Activated effector memory CD4-positive, alpha-beta T cell treated with anti-CD3 and anti-CD28 coated beads, Interleukin-2, amount 50 U/mL, for 16 hours (primary cell): ENCODE data around the gene IGFBP5.

Experiments
- DNase-seq: peaks from one replicate; pipeline ENCODE4 v3.0.0-alpha.2; 2020

The IGFBP5 gene

GRCh38 chr2:216713691-216714336, 18.5 kb upstream of the IGFBP5 start:
- DNase-seq, result no peak

- no peak for DNase-seq
Measured at GRCh38 chr2:216711348-216711747, 16.0 kb upstream of the IGFBP5 start.

- no peak for DNase-seq
Measured at GRCh38 chr2:216710551-216711301, 15.4 kb upstream of the IGFBP5 start.

- DNase-seq, result no peak
Measured at GRCh38 chr2:216702756-216703155, 7.4 kb upstream of the IGFBP5 start.

DNA sequence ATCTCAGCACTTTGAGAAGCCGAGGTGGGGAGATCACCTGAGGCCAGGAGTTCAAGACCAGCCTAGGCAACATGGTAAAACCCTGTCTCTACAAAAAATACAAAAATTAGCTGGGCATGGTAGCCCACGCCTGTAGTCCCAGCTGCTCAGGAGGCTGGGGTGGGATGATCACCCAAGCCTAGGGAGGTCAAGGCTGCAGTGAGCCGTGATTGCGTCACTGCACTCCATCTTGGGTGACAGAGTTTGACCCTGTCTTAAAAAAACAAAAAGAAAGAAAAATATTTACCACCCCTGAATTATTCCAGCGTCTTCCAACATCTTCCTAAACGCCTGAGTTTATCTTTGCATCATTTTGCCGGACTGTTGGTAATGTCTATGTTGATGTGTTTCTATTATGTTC, 6.2 kb upstream of the IGFBP5 start:
- no peak for DNase-seq

- DNase-seq, result no peak
Measured at GRCh38 chr2:216700781-216701180, 5.4 kb upstream of the IGFBP5 start.

- no peak for DNase-seq
Measured at GRCh38 chr2:216700088-216700567, 4.8 kb upstream of the IGFBP5 start.

DNA sequence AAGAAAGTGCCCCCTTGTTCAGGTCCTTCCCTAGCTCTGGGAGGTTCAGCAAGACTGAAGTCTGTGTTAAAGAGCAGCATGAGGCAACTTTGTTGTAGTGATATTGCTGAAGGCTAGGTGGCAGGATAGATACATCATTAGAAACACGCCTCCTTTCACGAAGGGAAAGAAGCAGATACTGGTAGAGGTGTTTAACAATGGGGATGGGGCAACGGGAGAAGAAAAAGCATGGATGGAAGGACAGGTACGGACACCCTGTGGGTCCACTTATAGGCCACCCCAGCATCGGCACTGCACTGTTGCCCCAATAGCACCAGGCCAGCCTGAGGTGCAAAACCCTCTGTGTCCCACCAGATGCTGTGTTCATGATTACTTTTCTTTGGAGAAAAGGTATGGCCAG, 3.5 kb upstream of the IGFBP5 start:
- no peak for DNase-seq

DNA sequence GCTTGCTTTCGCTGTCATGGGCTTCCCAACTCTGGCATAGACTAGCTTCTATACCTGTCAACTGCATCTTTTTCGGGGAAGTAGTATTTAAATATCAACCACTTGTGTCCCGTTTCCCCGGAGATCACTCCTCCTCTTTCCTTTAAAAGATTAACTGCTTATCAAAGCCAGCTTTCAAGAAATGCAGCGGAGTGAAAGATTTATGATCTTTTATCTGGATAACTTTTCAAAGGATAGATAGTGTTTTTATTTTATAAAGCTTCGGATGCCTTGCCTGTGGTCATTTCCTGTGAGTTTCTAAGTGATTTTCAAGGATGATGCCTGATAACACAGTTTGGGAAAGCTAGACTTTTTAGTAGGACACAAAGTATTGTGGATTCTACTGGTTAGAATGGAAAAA, 2.9 kb upstream of the IGFBP5 start:
- DNase-seq, result no peak

- DNase-seq, result no peak
Measured at GRCh38 chr2:216696751-216697560, 1.6 kb upstream of the IGFBP5 start.

- no peak for DNase-seq
Measured at GRCh38 chr2:216696321-216696720, 972 bp upstream of the IGFBP5 start.

GRCh38 chr2:216694826-216695217, 527 bp downstream of the IGFBP5 start:
- DNase-seq, result no peak

DNA sequence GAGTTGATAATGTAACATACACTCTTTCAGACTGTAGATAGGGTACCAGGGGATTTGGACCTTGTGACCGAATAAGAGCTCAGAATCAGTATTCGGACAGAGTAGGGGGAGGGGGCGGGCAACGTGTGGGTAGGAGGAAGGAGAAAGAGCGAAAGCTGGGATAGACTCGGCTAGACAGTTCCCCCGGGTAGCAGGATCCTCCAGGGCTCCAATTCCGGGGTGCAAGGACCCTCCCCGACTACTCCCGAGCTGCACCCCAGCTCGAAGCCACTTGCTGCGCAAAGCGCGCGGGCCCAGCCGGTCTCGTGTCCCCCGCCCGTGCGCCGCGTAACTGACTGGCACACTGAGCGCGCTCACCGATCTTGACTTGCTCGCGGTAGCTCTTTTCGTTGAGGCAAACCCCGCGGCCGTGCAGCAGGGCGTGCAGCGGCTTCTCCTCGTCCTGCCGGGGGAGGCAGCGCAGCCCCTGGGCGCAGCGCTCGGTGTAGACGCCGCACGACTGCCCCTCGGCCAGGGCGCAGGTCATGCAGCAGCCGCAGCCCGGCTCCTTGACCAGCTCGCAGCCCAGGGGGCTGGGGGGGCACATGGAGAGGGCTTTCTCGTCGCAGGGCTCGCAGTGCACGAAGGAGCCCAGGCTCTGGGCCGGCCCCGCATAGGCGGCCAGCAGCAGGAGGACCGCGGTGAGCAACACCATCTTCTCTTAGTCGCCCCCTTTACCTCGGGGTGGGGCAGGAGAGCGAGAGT, 1.1 kb downstream of the IGFBP5 start:
- no peak for DNase-seq

DNA sequence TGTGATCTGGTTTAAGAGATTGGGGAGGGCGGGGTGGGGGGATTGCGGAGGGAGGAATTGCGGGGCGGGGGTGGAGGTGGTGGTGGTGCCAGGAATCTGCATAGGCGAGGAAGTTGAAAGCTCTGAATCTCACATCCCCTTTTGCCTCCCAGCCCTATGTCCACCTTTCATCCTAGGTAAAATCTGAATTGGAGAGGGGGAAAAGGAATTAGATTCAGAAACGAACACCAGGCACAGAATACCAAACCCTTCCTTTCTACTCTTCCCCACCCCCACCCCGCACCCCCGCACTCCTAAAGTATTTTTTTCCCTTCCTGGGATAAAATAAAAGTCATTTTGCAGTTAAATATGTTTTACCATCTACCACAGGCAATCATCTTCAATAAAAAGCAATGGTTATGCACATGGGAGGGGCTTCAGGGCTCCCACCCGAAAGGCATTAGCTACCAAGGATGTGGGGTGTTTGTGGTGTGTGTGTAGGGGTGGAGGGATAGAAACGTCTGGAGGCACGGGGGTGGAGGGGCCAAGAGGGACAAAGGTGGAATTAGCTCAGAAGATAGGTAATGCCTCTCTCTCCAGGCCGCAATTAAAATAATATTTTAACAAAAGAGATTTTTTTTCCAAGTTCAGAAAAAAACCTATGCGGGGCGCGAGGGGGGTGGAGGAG, 1.8 kb downstream of the IGFBP5 start:
- DNase-seq, result no peak

DNA sequence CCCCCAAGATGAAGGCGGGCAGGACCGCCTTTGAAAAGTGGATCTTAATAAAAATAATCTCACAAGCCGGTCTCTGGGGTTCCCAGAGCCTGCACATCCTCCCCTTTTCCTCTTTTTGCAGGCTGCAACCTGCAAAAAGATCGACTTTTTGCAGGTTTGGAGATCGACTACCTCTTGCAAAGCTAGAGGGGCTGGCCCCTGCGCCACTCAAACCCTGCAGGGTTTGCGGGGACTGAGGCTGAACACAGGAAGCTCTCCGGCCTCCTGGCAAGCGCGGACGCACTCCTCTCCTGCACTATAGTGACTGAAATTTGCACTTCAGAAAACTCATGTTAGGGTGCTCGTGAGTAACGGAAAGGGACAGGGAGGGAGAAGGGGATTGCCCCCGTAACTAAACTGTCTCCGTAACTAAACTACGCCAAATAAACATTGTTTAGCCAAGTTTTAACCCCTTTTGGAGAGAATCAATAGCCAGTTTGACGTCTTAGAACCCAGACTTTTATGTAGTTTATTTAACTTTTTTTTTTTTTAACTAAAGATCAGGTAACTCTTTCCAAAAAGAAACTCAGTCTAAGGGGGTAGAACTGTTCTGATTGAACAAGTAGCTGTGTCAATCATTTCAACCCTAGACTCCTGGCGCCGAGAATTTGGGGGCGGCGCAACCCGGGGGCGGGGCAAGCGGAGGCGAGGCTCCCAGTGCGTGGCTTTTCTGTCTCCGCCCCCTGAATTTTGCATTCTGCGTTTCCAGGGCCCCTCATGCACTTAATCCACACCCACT, 2.5 kb downstream of the IGFBP5 start:
- peak; percentile 78 for DNase-seq

GRCh38 chr2:216690853-216691741, 4.3 kb downstream of the IGFBP5 start:
- DNase-seq, result no peak

- DNase-seq, result no peak
Measured at GRCh38 chr2:216690456-216690852, 4.9 kb downstream of the IGFBP5 start.

- DNase-seq, result no peak
Measured at GRCh38 chr2:216689397-216689796, 6.0 kb downstream of the IGFBP5 start.

DNA sequence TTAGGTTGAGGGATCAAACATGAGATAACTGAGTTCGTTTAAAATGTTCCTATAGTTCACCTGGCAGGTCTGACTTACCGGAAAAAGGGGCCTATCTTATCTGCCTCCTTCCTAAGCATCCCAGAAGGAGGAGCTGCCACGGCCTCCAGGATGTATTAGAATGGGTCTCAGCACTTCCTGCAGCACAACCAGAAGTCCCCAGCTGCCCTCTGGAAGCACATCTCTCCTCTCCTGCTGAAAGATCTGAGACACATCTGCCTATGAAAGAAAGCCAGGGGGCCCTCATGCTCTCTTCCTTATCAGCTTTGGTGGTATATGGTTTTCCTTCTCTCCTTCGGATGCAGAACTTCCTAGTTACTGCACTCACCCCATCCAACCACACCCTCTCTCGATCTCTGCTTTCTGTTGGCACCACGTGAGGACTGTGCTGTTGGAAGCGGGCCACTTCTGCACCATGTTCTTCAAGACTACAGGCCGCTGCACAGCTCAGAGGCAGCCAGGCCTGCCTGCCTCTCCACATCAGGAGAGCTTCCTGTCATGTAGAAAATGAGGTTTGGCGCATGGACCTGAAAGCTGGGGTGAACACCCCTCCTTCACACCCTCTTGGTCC, 6.5 kb downstream of the IGFBP5 start:
- DNase-seq, result no peak

DNA sequence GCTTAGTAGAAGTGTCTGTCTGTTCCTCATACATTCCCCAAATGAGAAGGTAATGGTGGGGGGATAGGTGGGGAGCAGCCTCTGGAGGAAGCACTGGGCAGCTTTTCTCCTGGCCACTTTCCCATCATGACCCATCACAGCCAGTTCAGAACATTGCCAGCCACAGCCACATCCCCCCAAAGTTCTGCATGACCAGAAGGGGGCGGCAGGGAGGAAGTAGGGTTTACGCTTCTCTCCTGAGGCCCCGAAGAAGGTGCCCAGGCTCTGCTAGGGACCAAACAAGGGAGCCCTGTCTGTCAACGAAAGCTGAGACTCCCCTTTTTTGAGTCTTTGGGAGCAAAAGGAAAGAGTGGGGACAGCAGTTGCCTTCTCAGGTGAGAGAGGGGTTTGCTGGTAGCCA, 7.7 kb downstream of the IGFBP5 start:
- no peak for DNase-seq
